ENCODE measurements around the gene RGR. TPM values are rescaled to one million over a fixed set of nuclear protein-coding genes. Genes with fewer than 3 reads are reported as not detected.

RGR gene
- total RNA-seq, 3 donors from 2014 or later, result not detected

- ATAC-seq, result no peak
- no peak for TF ChIP-seq CTCF (IDR thresholded peaks at IDR 0.05)
- intact Hi-C loops (cut with DNase I, micrococcal nuclease), result loop anchor here (10.0 kb wide), 2 partner anchors 50 to 60 kb away; no protein-coding TSS in a partner anchor
- H3K4me1 ChIP-seq (ENCODE audit: low read depth), result peaks cover 18% of the 10 kb centered on the region
- no peak overlapping the region for H3K4me3 ChIP-seq
- no peaks in the 10 kb centered on the region for H3K36me3 ChIP-seq (ENCODE audit: low read depth)
- no peak for DNase-seq
- no peaks in the 10 kb centered on the region for H3K9me3 ChIP-seq
These were observed 40.2 kb upstream of the RGR start for GRCh38 chr10:84204610-84205009.

GRCh38 chr10:84205049-84205852, 39.6 kb upstream of the RGR start:
- H3K9me3 ChIP-seq, result no peaks in the 10 kb centered on the region
- H3K36me3 ChIP-seq (ENCODE audit: low read depth), result no peaks in the 10 kb centered on the region
- DNase-seq, result peak; percentile 73 to 88 (median 86)
- intact Hi-C loops (cut with DNase I, micrococcal nuclease), result loop anchor here (10.0 kb wide), 2 partner anchors 50 to 60 kb away; no protein-coding TSS in a partner anchor
- H3K4me1 ChIP-seq (ENCODE audit: low read depth), result peaks cover 14% of the 10 kb centered on the region
- ATAC-seq, result peak; percentile 70
- TF ChIP-seq CTCF (IDR thresholded peaks at IDR 0.05), result peak; percentile 62
- no peak overlapping the region for H3K4me3 ChIP-seq

- no peaks in the 10 kb centered on the region for H3K36me3 ChIP-seq (ENCODE audit: low read depth)
- peak; percentile 18 for ATAC-seq
- no peak overlapping the region for H3K4me3 ChIP-seq
- intact Hi-C loops (cut with DNase I, micrococcal nuclease), result loop anchor here (10.0 kb wide), 2 partner anchors 51 to 61 kb away; no protein-coding TSS in a partner anchor
- no peaks in the 10 kb centered on the region for H3K9me3 ChIP-seq
- TF ChIP-seq CTCF (IDR thresholded peaks at IDR 0.05), result no peak
- H3K4me1 ChIP-seq (ENCODE audit: low read depth), result peaks cover 11% of the 10 kb centered on the region
- no peak for DNase-seq
These were observed 38.9 kb upstream of the RGR start for GRCh38 chr10:84205853-84206525.

- H3K4me3 ChIP-seq, result no peak overlapping the region
- intact Hi-C loops (cut with DNase I, micrococcal nuclease), result loop anchor here (10.0 kb wide), 2 partner anchors 53 to 63 kb away; no protein-coding TSS in a partner anchor
- no peaks in the 10 kb centered on the region for H3K9me3 ChIP-seq
- ATAC-seq (no peak), DNase-seq (no peak)
- no peaks in the 10 kb centered on the region for H3K36me3 ChIP-seq (ENCODE audit: low read depth)
- no peaks in the 10 kb centered on the region for H3K4me1 ChIP-seq (ENCODE audit: low read depth)
- no peak for TF ChIP-seq CTCF (IDR thresholded peaks at IDR 0.05)
These were observed 36.8 kb upstream of the RGR start for GRCh38 chr10:84208023-84208422.

- ATAC-seq, result no peak
- Histone ChIP-seq H3K4me3 (no peak overlapping the region), H3K9me3 (no peaks in the 10 kb centered on the region), H3K36me3 (ENCODE audit: low read depth) (no peaks in the 10 kb centered on the region), H3K4me1 (ENCODE audit: low read depth) (no peaks in the 10 kb centered on the region)
- no peak for DNase-seq
- intact Hi-C loops (cut with DNase I, micrococcal nuclease), result no loop called here
- TF ChIP-seq CTCF (IDR thresholded peaks at IDR 0.05), result no peak
These were observed 33.3 kb upstream of the RGR start for GRCh38 chr10:84211566-84211965.

Data from mucosa of descending colon (tissue), 3 donors.